TTC549 (cell line): ENCODE measurements around the gene NUDCD3.

Experiments
- FAIRE-seq: peaks from 2 replicates; lab custom pipeline; 2012; peaks lifted over from hg19 to GRCh38; lab: Jason Lieb, UNC

NUDCD3 gene

DNA sequence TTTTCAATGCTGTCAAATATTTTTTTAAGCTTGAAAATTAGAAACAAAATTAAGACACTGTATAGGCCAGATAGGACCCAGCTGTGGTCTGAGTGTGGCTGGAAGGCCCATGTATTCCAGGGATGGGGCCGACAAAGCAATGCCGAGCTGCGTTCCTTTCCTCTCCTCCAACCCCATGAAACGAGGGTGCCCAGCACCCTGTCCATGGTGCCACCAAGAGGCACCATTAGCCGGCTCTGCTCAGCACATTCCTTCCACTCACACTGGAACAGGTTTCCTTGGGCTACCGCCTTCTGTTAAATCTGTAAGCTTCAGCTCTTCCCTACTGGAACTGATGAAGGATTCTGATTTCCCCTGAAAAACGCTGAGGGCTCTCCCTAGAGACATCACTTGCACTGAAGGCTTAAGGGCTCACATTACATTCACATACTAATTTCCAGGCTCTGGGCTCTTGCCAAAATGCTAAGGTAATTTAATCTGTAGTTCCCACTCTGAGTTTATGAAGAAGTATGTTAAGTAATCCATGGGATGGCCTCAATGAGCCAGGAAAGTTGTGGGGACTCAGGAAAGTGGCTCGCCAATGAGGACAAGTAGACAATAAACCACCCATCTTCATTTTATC is 91.4 kb downstream of the NUDCD3 start:
- no peak for FAIRE-seq

DNA sequence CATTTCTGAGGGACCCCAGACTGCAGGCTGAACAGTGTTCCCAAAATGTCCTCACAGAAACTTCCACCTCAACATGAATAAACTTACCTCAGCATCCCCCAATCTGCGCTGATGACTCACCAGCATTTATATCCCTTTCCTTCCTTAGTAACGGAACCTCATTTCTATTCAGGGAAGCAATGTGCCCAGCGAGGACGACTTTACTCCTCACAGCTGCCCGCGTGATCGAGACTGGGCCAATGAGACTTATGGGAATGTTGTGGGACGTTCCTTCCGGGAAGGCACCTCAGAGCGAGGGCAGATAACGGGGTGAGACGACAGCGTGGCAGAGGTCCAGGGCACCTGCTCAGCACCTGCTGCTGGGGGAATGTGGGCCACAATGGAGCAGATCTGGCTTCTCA is 91.9 kb downstream of the NUDCD3 start:
- no peak for FAIRE-seq

DNA sequence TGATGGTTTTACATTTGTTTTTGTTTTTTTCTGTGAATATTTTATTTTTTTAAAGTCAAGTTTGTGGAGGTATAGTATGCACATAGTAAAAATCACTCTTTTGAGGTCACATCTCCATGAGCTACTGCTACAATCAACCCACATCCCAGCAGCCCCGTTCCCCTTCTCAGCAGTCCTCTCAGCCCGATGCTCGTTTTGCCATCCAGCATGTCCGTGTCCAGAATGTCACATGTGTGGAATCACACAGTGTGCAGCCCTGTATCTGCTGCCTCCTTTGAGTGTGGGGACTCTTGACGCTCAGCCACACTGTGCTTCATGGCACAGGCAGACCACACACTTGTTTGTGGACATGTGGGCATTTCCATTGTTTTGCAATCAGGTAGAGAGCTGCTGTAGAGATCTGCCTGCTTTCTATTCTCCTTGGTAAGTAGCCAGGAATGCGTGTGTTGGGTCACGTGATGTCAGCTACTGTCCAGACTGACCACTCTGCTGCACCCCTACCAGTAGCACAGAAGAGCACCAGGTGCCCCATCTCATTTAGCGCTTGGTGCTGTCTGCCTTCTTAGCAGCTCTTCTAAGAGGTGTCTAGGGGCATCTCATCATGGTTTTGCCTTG is 93.4 kb downstream of the NUDCD3 start:
- FAIRE-seq = no peak

DNA sequence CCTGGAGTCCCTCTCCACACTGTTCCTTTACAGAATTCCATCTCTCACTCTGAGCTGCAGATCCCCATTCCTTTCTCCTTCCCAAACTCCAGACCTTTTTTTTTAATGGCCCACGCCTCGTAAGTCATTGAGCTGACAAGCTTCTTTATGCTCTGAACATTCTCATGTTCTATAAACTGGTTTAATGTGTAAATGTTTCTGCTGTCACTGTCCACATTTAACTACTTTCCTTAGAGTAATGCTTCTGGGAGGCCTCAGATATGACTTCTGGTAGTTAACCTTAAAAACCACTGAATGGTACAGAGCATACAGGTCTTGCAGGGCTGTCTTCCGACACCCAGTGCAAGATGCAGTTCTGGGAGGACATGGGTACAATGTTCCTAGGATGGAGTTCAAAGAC is 94.0 kb downstream of the NUDCD3 start:
- FAIRE-seq = no peak

GRCh38 chr7:44395067-44395466 is 95.4 kb downstream of the NUDCD3 start:
- FAIRE-seq = no peak

DNA sequence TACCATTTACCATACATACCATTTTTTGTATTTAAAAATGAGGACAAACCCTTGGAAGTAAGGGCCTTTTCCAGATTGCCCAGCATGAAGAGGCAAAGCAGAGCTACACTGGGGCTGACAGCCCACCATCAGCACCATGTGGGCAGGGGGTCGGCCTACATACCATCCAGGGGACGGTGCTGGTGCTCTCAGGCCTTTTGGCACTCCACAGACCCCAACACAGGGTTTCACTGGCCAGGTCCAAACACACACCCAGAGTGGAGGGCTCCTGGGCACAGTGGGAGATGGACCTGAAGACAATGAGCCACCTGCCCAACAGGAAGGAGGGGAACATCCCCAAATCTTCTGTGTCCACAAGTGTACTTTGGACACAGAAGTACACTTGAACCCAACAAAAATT is 95.8 kb downstream of the NUDCD3 start:
- no peak for FAIRE-seq

DNA sequence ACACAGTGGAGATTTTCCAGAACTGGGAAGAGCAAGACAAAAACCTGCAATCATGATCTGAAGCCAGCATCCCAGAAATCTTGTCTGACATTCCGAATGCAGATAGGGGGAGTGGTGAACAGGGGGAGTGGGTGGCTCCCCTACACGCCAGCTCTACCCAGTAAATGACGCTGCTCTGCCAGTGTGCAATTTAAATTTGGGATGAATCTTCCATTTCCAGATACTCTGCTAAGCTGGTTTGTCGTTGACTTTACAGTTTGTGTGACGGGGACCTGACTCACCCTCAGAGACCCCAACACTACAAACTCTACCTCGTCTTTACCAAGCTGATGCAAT is 96.4 kb downstream of the NUDCD3 start:
- no peak for FAIRE-seq

- FAIRE-seq = no peak
Observed at GRCh38 chr7:44393238-44394111, 97.0 kb downstream of the NUDCD3 start.

- FAIRE-seq = no peak
Observed at GRCh38 chr7:44392618-44393010, 97.8 kb downstream of the NUDCD3 start.

DNA sequence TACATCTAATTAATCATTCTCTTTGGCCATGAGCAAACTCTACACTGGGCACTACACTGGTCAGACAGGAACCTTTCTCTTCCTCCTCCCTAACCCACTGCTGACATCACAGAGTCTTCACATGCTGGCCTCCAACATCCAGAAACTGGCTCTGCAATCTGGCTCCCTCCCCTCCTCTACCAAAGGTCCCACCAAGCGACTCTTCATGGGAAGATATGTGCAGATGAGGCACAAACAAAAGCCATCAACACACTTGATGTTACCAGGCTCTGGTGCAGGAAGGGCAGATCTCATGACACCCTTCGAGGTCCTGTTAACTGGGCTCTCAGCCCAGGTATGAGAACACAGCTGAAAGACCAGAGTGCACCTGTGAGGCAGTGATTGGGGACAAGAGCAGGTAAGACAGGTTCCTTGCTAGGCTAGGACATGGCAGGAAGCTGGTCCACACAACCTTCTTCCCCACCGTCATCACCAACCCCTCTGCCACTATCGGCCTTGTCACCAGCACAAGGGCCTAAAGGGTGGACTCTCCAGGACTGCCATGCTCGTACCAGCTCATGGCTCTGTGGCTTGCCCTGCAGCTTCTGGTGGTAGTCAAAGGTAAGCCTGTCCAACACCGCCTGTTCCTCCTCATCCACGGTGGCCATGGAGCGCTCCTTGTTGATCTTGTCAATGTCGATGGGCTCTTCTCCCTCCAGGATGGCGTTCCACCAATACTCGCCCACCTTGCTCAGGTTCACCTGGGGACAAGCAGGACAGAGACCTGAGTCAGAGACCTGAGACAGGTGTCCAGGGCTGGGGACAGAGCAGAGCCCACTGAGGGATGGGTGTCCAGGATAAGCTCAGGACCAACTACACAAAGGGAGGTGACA is 98.5 kb downstream of the NUDCD3 start:
- no peak for FAIRE-seq

GRCh38 chr7:44391171-44391570 is 99.3 kb downstream of the NUDCD3 start:
- FAIRE-seq = no peak

DNA sequence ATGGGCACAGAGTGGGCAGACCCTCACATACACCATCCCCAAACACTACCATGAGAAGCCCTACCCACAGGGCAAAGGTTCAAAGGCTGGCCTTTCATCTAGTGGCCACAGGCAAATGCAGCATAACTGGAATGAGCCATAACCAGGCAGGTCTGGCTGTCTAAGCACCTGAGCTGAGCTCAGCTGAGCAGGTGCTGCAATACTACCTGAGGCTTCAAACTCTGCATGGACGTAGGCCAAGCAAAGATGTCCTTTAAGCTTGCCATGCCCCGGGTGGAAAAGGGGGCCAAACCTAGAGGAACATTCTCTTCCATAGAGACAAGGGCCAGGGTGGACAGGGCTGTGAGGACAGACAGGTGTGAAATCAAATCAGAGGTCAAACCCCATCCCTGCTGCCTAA is 99.8 kb downstream of the NUDCD3 start:
- no peak for FAIRE-seq

DNA sequence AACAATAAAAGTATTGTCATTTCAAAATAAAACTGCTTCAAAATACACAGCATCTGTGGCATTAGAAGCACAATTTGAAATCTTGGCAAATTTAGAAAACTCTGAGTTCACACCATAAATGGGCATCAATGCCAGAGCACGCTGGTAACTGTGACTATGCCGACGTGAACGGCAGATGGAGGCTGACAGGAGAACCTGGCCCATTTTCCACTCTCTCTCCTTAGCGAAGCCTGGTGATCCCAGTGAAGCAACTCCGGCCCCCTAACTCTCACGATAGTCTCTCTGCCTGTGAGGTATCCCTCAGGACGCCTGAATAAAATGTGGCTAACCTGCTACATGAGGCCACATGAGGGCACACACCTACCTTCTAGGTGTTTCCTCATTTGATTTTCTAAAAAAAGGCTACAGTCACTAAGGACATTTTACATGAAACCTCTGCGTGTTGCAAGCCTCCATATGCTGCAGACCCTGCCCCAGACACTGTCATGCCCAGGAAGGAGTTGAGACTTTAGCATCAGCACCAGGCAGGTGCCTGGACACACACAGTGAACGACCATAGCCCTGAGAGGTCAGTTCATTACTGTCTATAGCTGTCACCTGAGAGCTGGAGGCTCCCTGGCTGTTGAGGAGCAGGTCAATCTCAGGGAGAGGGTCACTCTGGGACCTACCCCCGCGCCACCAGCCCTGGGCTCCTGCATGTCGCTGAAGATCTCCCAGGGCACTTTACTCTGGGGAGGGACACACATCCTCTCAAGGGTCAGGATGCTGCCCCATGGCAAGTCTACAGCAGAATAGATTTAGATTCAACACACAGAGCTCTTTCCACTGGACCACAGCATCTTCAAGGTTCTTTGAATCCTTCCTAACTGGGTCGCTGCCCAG is 102.1 kb downstream of the NUDCD3 start:
- FAIRE-seq = no peak

DNA sequence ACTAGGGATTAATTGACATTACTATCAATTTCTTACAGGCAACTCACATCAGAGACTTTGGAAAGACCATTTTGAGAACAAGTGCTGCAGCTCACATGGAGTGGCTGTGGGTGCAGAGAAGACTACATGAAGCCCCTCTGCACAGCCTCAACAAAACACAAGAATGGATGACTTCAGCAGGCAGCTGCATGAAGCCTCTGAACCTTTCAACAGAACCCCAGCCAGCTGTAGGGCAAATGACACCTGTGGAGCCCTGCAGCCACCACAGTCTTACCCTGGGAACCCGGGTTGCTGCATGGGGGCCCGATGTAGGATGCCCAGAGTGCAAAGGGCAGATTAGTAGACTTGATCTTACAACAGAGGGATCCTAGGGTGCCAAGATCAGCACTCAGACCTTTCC is 103.1 kb downstream of the NUDCD3 start:
- FAIRE-seq = no peak

DNA sequence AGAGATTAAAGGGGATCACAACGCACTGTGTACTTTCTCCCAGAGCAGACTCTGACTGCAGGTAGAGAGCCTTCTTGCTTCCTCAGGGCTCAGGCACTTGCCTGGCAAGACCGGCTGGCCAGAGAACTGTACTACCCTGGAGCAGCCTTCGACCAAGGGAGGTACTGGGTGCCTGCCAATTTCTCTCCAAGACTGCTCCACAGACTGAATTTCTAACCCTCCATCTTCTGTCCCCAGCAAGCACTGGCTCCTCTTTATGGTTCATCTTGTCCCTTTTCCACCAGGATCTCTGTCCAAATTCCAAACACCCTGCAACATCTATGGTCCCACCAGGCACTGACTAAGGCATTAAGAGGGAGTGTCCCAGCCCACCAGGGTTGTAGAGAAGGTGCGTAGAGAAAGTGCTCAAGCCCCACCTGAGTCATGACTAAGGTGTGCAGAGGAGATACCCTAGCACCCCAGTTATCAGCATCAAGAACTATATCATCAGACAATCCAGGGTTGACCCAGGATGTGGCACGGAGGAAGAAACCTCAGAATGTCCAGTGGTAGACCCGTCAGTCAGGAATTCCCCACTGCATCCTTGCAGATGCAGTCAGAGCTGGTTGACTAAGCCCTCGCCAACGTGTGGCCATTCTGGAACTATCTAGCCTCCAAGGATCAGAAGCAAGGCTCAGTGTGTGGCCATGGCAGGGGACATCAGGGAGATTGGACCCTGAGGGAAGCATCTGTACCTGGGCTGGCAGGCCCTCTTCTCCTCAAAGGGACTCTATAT is 104.1 kb downstream of the NUDCD3 start:
- no peak for FAIRE-seq

DNA sequence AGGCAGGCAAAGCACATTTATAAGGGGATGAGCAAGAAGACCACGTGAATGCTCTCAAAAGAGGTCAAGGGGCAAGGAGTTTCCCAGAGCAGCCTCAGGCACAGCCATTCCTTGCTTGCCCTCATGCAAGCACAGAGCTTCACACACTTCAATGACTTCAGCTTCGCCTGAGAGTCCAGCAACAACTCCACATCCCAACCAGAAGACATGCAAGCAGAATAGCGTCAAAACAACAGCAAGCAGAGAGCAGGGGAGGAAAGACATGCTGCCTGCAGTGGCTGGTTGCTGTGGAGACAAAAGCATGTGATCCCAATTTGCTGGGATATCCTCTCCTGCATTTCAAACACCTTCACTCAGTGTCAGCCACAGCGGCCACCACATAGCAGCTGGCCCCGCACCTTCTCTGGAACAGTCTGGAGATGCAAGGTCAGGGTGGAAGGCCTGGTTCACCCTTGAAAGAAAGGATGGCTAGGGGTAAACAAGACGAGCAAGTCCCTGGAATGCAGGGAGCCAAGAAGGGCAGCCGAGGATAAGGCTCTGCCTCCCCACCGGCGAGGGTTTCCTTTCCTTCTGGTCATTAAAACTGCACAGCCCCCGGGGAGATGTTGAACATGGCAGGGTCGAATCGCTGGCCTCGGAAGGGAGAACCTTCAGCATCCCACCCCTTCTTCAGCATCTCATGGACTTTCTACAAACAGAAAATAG is 104.9 kb downstream of the NUDCD3 start:
- no peak for FAIRE-seq

DNA sequence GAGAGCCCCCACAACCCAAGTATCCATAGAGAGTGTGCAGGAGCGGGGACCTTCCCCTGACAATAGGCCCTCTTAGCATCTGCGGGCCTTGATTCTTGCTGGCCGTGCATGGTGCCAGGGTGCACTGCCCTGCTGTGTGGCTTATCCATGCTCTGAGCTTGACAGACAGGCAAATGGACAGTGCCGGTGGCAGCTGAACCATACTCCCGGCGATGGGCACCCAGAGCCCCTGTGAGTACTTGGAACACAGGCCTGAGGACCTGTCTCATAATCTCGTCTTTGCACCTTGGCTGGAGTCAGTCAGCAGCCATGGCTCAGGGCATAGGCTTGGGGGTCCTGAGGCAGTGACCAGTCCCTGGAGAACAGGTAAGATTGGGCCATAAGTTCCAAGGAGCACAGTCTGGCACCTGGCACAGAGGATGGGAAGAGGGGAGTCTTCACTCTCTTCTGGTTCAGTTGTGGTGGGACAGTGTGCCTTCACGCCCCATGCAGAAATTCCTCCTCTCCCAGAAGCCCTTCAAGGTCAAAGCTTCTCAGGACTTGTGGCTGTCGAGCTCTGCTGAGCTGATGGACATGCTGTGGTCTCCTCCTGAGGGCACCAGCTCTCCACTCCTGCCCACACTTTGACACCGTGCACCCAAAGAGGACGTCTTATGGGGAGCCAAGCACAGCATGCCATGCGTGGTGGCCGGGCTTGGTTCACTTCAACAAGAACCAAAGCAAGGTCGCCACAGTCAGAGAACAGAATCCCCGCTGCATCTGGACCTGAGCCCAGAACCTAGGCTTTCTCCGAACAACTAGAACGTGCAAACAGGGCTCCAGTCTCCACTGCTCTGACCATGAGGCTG is 105.6 kb downstream of the NUDCD3 start:
- no peak for FAIRE-seq

GRCh38 chr7:44383566-44383965 is 106.9 kb downstream of the NUDCD3 start:
- FAIRE-seq = no peak
